Measurements from ENCODE around the gene ACYP2. TPM values are rescaled to one million over a fixed set of nuclear protein-coding genes. Genes with fewer than 3 reads are reported as not detected.
"Not testable (repeated sequence)": the region's sequence is repeated elsewhere in the genome, so short reads cannot be mapped to it uniquely, and the experiment has no call there.

Gene ACYP2
- total RNA-seq, 2 experiments from 2014 or later, result 9.9 TPM

DNA sequence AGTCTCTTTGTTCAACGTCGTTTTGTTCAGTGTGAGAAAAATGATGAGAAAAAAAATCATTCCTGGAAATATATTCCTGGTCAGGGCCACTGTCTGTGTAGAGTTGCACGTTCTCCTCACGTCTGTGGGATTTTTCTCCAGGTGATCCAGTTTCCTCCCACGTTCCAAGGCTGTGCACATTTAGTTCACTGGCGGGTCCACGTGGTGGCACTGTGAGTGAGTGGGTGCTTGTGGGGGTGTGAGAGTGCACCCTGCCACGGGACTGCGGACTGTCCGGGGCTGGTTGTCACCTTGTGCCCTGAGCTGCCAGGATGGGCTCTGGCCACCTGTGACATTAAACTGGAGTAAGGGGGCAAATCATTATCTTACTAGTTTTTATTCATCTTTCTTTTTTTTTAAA lies 30.3 kb upstream of the ACYP2 start:
- H3K36me3 Mint-ChIP-seq, result no peaks in the 10 kb centered on the region
- H3K27ac Mint-ChIP-seq, result no peak overlapping the region
- H3K4me1 Mint-ChIP-seq, result peaks cover 24% of the 10 kb centered on the region
- CTCF ChIA-PET, result no interaction called here
- no peaks in the 10 kb centered on the region for H3K27me3 Mint-ChIP-seq
- no peaks in the 10 kb centered on the region for H3K9me3 Mint-ChIP-seq (ENCODE audit: low read depth)
- no peak for DNase-seq
- no peak for ATAC-seq
- H3K4me3 Mint-ChIP-seq, result no peak overlapping the region

DNA sequence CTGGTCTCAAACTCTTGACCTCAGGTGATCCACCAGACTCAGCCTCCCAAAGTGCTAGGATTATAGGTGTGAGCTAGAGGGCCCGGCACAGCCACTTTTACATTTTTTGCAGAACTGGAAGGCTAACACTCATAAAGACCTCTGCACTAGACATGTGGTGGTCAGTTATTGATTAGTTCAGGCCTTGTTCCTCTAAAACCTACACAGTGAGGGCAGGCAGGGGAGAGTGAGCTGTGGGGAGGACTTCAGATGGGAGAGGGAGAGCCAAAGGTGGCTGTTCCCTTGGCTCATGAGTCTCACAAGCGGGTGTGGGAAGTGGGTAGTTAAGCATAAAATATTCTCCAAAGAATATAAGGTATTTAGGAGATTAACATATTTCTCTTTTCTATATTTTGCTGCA lies 29.3 kb upstream of the ACYP2 start:
- no peaks in the 10 kb centered on the region for H3K36me3 Mint-ChIP-seq
- ATAC-seq (no peak), DNase-seq (no peak)
- peaks cover 20% of the 10 kb centered on the region for H3K4me1 Mint-ChIP-seq
- no peaks in the 10 kb centered on the region for H3K9me3 Mint-ChIP-seq (ENCODE audit: low read depth)
- H3K27ac Mint-ChIP-seq, result no peak overlapping the region
- no peak overlapping the region for H3K4me3 Mint-ChIP-seq
- CTCF ChIA-PET, result interaction anchor here (0.8 kb wide), 1 partner anchor 21 kb away, joined by 3 read pairs; no protein-coding TSS in a partner anchor
- H3K27me3 Mint-ChIP-seq, result no peaks in the 10 kb centered on the region

DNA sequence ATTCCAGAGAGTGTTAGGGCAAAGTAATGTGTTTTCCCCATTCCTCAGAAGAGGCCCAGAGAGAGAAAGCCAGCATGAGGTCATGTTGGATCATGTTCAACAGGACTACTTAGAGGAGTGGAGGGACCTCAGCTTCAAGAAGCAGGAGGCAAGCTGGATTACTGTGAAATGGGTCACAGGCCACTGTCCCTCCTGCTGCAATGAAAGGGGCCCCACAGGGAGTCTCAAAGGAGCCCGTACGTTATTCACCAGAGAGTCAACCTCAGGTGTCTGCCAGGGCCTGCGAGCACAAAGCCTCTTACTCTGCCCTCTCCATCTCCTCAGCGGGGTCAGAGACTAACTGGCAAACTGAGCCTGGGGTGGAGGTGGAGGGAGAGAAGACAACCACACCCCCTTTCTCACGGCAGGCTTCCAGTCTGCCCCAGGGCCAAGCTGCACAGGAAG lies 27.2 kb upstream of the ACYP2 start:
- H3K36me3 Mint-ChIP-seq, result no peaks in the 10 kb centered on the region
- no peaks in the 10 kb centered on the region for H3K27me3 Mint-ChIP-seq
- DNase-seq (no peak), ATAC-seq (no peak)
- H3K4me3 Mint-ChIP-seq, result no peak overlapping the region
- CTCF ChIA-PET, result no interaction called here
- peaks cover 16% of the 10 kb centered on the region for H3K4me1 Mint-ChIP-seq
- H3K9me3 Mint-ChIP-seq (ENCODE audit: low read depth), result no peaks in the 10 kb centered on the region
- no peak overlapping the region for H3K27ac Mint-ChIP-seq

DNA sequence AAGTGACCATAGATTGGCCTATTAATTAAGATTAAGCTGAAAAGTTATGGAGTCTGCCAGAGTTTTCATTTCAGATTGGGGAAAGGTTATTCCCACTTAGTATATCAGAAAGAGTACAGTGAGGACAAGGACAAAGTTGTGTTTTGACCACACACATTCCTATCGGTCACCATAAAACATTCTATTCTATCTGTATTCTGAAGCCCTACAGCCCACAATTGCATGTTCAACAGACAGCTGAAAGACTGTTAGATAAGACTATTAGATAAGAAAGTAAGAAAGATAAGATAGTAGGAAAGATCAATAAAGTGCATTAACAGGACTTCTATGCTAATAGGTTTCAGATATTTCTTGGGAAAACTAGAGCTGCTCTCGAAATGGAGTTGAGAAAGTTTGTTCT lies 26.7 kb upstream of the ACYP2 start:
- Mint-ChIP-seq H3K27me3 (no peaks in the 10 kb centered on the region), H3K36me3 (no peaks in the 10 kb centered on the region), H3K4me3 (no peak overlapping the region), H3K9me3 (ENCODE audit: low read depth) (no peaks in the 10 kb centered on the region), H3K4me1 (peaks cover 17% of the 10 kb centered on the region), H3K27ac (no peak overlapping the region)
- ATAC-seq (no peak), DNase-seq (no peak)
- CTCF ChIA-PET, result no interaction called here

DNA sequence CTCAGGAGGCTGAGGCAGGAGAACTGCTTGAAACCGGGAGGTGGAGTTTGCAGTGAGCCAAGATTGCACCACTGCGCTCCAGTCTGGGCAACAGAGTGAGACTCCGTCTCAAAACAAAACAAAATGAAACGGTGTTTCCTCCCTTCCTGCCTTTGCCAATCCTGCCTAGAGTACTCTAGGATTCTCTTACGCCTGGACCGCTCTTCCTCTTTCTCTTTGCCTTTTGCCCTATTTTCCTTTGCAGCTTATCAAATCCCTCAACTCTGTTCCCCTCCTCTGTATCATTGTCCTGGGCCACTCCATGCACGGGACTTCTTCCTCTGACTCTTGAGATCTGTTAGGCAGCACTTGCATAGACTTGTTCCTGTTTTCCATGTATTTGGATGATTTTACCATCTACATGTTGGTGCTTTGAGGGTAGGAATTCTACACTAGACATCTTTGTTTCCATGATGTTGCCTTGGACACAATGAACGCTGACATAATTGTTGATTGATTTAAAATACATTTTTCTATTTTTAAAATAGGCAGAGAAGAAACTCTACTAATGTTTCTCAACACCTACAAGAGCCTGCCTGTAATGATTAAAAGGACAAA lies 24.8 kb upstream of the ACYP2 start:
- peaks cover 2% of the 10 kb centered on the region for H3K36me3 Mint-ChIP-seq
- peaks cover 13% of the 10 kb centered on the region for H3K4me1 Mint-ChIP-seq
- no peak for ATAC-seq
- no peak overlapping the region for H3K27ac Mint-ChIP-seq
- H3K9me3 Mint-ChIP-seq (ENCODE audit: low read depth), result no peaks in the 10 kb centered on the region
- CTCF ChIA-PET, result no interaction called here
- H3K27me3 Mint-ChIP-seq, result no peaks in the 10 kb centered on the region
- H3K4me3 Mint-ChIP-seq, result no peak overlapping the region
- DNase-seq, result no peak

DNA sequence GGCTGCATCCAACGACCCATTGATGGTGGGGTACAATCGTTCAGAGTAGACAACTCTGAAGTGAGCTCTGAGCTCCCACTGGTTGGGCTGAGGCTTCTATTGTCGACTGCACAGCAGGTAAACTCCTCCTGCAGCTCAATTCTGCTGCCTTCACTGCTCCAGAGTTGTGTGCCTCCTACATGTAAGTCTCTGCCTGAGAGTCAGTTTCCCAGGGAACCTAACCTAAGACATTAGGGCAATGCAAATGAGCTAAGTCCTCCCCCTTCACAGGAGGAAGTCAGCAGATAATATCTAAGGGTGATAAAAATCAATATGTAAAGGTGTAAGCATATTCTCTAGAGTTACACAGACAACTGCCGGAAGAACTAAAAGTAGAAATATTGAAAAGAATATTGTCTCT lies 22.5 kb upstream of the ACYP2 start:
- Mint-ChIP-seq H3K27ac (peak overlapping the region; percentile 22), H3K9me3 (ENCODE audit: low read depth) (no peaks in the 10 kb centered on the region), H3K27me3 (no peaks in the 10 kb centered on the region), H3K4me1 (peaks cover 13% of the 10 kb centered on the region), H3K36me3 (peaks cover 3% of the 10 kb centered on the region), H3K4me3 (no peak overlapping the region)
- CTCF ChIA-PET, result interaction anchor here (1.1 to 3.3 kb wide), 3 partner anchors 10 to 14 kb away, joined by 3 to 13 read pairs (median 3); no protein-coding TSS in a partner anchor
- DNase-seq (no peak), ATAC-seq (peak; percentile 42)

DNA sequence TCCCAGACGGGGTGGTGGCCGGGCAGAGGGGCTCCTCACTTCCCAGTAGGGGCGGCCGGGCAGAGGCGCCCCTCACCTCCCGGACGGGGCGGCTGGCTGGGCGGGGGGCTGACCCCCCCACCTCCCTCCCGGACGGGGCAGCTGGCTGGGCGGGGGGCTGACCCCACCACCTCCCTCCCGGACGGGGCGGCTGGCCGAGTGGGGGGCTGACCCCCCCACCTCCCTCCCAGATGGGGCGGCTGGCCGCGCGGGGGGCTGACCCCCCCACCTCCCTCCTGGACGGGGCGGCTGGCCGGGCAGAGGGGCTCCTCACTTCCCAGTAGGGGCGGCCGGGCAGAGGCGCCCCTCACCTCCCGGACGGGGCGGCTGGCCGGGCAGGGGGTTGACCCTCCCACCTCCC lies 20.0 kb upstream of the ACYP2 start:
- CTCF ChIA-PET, result not testable (repeated sequence)

DNA sequence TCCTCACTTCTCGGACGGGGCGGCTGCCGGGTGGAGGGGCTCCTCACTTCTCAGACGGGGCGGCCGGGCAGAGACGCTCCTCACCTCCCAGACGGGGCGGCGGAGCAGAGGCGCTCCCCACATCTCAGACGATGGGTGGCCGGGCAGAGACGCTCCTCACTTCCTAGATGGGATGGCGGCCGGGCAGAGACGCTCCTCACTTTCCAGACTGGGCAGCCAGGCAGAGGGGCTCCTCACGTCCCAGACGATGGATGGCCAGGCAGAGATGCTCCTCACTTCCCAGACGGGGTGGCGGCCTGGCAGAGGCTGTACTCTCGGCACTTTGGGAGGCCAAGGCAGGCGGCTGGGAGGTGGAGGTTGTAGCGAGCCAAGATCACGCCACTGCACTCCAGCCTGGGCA lies 19.3 kb upstream of the ACYP2 start:
- H3K4me3 Mint-ChIP-seq; H3K36me3 Mint-ChIP-seq; H3K27me3 Mint-ChIP-seq; H3K27ac Mint-ChIP-seq; DNase-seq; CTCF ChIA-PET; ATAC-seq; H3K9me3 Mint-ChIP-seq (ENCODE audit: low read depth): not testable (repeated sequence)
- H3K4me1 Mint-ChIP-seq, result peaks cover 13% of the 10 kb centered on the region

More for the DNA sequence above, 20.0 kb upstream of the ACYP2 start:
- not testable (repeated sequence) for H3K27ac Mint-ChIP-seq; H3K4me3 Mint-ChIP-seq; H3K27me3 Mint-ChIP-seq; H3K36me3 Mint-ChIP-seq; DNase-seq; ATAC-seq; H3K9me3 Mint-ChIP-seq (ENCODE audit: low read depth)
- peaks cover 13% of the 10 kb centered on the region for H3K4me1 Mint-ChIP-seq

DNA sequence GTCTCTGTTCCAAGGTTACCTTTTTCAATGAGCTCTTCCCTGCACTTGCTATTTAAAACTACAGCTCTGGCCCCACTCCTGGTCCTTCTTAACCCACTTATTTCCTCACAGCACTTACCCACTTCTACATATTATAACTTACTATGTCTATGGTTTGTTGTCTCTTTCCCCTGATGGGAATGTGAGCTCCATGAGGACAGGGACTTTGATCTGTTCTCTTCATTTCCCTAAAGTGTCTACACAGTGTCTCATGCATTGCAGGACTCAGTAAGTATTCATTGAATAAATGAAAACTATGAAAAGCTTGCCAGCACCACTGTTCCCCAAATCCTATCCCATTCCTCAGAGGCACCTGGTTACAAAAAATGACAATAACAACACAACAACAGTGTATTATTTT lies 18.3 kb upstream of the ACYP2 start:
- peaks cover 5% of the 10 kb centered on the region for H3K36me3 Mint-ChIP-seq

DNA sequence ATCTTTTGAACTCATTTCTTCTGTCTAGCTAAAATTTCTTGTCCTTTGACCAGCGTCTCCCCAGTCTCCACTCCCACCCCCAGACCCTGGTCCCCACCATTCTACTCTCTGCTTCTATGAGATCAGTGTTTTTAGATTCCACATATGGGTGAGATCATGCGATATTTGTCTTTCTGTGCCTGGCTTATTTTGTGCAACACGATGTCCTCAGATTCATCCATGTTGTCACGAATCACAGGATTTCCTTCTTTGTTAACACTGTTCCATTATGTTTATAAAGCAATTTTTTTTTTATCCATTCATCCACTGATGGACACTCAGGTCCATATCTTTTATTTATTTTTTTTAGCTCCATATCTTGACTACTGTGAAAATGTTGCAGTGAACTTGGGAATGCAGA lies 16.0 kb upstream of the ACYP2 start:
- peaks cover 5% of the 10 kb centered on the region for H3K27me3 Mint-ChIP-seq
- H3K9me3 Mint-ChIP-seq (ENCODE audit: low read depth), result no peaks in the 10 kb centered on the region
- CTCF ChIA-PET, result interaction anchor here (1.0 kb wide), 1 partner anchor 16 kb away, joined by 3 read pairs; no protein-coding TSS in a partner anchor
- ATAC-seq (no peak), DNase-seq (no peak)
- no peak overlapping the region for H3K27ac Mint-ChIP-seq
- no peak overlapping the region for H3K4me3 Mint-ChIP-seq
- H3K4me1 Mint-ChIP-seq, result peaks cover 6% of the 10 kb centered on the region
- peaks cover 3% of the 10 kb centered on the region for H3K36me3 Mint-ChIP-seq

More for the DNA sequence above, 18.3 kb upstream of the ACYP2 start:
- H3K4me1 Mint-ChIP-seq, result peaks cover 13% of the 10 kb centered on the region
- no peak for ATAC-seq
- no peak overlapping the region for H3K4me3 Mint-ChIP-seq
- H3K27ac Mint-ChIP-seq, result no peak overlapping the region
- peaks cover 5% of the 10 kb centered on the region for H3K27me3 Mint-ChIP-seq
- no peak for DNase-seq
- CTCF ChIA-PET, result interaction anchor here (1.6 kb wide), 1 partner anchor 10 kb away, joined by 6 read pairs; no protein-coding TSS in a partner anchor
- no peaks in the 10 kb centered on the region for H3K9me3 Mint-ChIP-seq (ENCODE audit: low read depth)

DNA sequence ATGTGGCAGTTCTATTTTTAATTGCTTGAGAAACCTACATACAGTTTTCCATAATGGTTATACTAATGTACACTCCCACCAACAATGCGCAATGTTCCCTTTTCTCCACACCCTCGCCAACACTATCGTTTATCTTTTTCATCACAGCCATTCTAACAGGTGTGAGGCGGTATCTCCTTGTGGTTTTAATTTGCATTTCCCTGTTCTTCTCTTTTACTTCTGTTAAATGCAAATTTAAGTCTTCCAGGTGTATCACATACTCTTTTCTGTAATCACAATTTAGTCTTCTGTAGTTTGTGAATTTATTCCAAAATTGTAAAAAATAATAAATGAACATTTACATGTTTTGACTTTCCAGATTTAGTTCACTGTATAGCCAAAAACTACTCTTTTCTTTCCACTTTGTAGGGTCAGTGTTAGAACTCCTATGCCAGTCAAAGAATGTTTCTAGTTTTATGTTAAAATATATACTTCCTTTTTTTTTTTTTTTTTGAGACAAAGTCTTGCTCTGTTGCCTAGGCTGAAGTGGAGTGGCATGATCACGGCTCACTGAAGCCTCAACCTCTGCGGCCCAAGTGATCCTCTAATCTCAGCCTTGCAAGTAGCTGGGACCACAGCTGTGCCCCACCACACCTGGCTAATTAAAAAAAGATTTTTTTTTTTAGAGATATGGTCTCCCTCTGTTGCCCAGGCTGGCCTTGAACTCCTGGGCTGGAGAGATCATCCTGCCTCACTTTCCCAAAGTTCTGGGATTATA lies 15.4 kb upstream of the ACYP2 start:
- ATAC-seq (no peak), DNase-seq (no peak)
- Mint-ChIP-seq H3K4me3 (no peak overlapping the region), H3K27ac (no peak overlapping the region), H3K27me3 (peaks cover 5% of the 10 kb centered on the region), H3K4me1 (peaks cover 8% of the 10 kb centered on the region), H3K9me3 (ENCODE audit: low read depth) (no peaks in the 10 kb centered on the region), H3K36me3 (peaks cover 3% of the 10 kb centered on the region)
- CTCF ChIA-PET, result interaction anchor here (1.0 kb wide), 1 partner anchor 16 kb away, joined by 3 read pairs; no protein-coding TSS in a partner anchor

DNA sequence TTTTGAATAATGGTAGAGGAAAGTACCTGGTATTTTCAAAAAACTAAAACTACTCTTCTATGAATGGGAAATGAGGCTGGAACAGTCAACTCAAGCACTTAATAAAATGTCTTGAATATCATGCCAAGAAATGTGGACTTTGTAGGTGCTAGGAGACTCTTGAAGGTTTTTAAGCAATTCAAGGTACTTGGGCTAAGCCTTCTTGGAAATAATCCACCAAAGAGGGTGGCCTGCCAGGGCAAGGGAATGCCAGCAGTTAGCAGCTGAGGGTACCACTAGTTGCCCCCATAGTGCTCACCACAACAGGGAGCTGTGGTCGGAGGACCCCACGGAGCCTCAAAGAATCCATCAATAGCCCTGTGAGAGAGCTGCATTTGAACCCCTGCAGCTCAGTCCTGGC lies 14.6 kb upstream of the ACYP2 start:
- Mint-ChIP-seq H3K36me3 (peaks cover 3% of the 10 kb centered on the region), H3K4me1 (peaks cover 8% of the 10 kb centered on the region), H3K27me3 (peaks cover 5% of the 10 kb centered on the region), H3K27ac (no peak overlapping the region), H3K9me3 (ENCODE audit: low read depth) (no peaks in the 10 kb centered on the region), H3K4me3 (no peak overlapping the region)
- ATAC-seq (no peak), DNase-seq (no peak)
- CTCF ChIA-PET, result no interaction called here

DNA sequence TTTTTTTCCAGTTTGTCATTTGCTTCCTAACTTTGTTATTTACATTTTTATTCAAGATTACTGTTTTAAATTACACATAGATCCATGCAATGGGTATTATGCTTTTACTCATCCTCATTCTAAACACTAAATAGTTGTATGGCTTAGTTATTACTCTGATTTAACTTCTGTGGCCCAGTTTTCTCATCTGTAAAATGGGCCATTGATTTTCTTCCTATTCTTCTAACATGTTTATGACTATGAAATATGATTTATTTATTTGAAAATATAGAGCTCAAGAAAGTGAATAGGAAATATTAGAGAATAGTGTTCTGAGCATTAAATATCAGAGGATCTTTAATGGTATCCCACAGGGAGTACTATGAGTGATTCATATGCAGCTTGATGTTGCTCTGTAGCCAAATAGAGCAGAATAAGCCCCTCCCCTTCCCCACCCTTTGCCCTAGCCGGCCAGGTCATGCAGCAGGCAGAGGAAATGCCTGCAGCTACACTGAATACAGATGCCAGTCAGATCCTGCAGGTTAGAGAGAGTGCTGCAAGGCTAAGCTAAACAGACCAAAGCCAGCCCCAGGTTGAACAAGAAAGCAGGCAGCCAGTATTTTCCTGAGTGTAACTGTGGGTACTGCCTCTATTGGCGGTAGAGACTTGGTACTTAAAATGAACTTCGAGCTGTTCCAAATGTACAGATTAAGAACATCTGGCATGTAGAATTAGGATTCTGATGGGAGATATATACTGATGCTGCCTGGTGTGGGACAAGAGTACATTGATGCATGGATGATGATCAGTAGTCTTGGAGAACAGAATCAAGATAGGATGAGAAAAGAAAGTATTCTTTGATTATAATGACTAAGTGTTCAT lies 11.7 kb upstream of the ACYP2 start:
- H3K9me3 Mint-ChIP-seq (ENCODE audit: low read depth), result no peaks in the 10 kb centered on the region
- H3K27me3 Mint-ChIP-seq, result peaks cover 5% of the 10 kb centered on the region
- peak; percentile 72 for DNase-seq
- no peak overlapping the region for H3K27ac Mint-ChIP-seq
- ATAC-seq, result peak; percentile 90
- CTCF ChIA-PET, result interaction anchor here (0.7 to 2.3 kb wide), 5 partner anchors 11 to 601 kb away, joined by 3 to 13 read pairs (median 3); no protein-coding TSS in a partner anchor
- H3K4me3 Mint-ChIP-seq, result no peak overlapping the region
- peaks cover 11% of the 10 kb centered on the region for H3K4me1 Mint-ChIP-seq
- no peaks in the 10 kb centered on the region for H3K36me3 Mint-ChIP-seq
